Naive B cell (primary cell): ENCODE data around the gene LRP1-AS. TPM values are rescaled to one million over a fixed set of nuclear protein-coding genes. Genes with fewer than 3 reads are reported as not detected.

Experiments
- ATAC-seq, 2 donors: fragments of 150-1000 bp; cut with Tn5 transposase; 2 replicates each; pipeline ENCODE4 v1.10.0; 2021; ENCODE audit warnings: low read depth in 2 of 2, mild to moderate bottlenecking in 2 of 2, moderate library complexity in 2 of 2
- DNase-seq: peaks from one replicate; pipeline ENCODE4 v3.0.0; 2022
- H3K27ac Mint-ChIP-seq, 6 donors: one replicate each; pipeline ENCODE4 v1.8.0; 2020 to 2022; ENCODE audit warnings: mild to moderate bottlenecking in 6 of 6, mixed read lengths in 6 of 6, moderate library complexity in 5 of 6, inconsistent platforms in 2 of 6
- H3K27me3 Mint-ChIP-seq, 3 donors: one replicate each; pipeline ENCODE4 v1.8.0; 2021 to 2022; ENCODE audit warnings: mixed read lengths in 3 of 3, mild to moderate bottlenecking in 1 of 3
- H3K36me3 Mint-ChIP-seq, 2 donors: one replicate each; pipeline ENCODE4 v1.8.0; 2020 to 2022; ENCODE audit warnings: mixed read lengths in 2 of 2, inconsistent platforms in 1 of 2, mild to moderate bottlenecking in 1 of 2
- H3K4me1 Mint-ChIP-seq, 3 donors: one replicate each; pipeline ENCODE4 v1.8.0; 2020 to 2022; ENCODE audit warnings: mixed read lengths in 3 of 3, inconsistent platforms in 1 of 3, mild to moderate bottlenecking in 1 of 3, moderate library complexity in 1 of 3
- H3K4me3 Mint-ChIP-seq, 8 donors: one replicate each; pipeline ENCODE4 v1.8.0; 2020 to 2022; ENCODE audit warnings: mild to moderate bottlenecking in 8 of 8, mixed read lengths in 8 of 8, moderate library complexity in 8 of 8, inconsistent platforms in 2 of 8
- H3K9me3 Mint-ChIP-seq, 7 donors: one replicate each; pipeline ENCODE4 v1.8.0; 2020 to 2022; ENCODE audit warnings: mixed read lengths in 7 of 7, mild to moderate bottlenecking in 5 of 7, inconsistent platforms in 2 of 7, moderate library complexity in 1 of 7
- polyA plus RNA-seq, 6 donors: library from polyadenylated mRNA; unstranded; fragments of 300-500 nt; fragmentation: Illumina TruSeq; gene quantifications; one replicate each; pipeline ENCODE4 v1.2.3, GENCODE V29; 2021; ENCODE audit warnings: low read depth in 6 of 6

Gene LRP1-AS
- not detected for polyA plus RNA-seq

GRCh38 chr12:57146961-57147944, at the start of gene LRP1-AS:
Gene LRP1-AS, minus strand, starts transcription at chr12:57147619.
- H3K4me1 Mint-ChIP-seq, result no peaks in the 10 kb centered on the region
- DNase-seq (no peak), ATAC-seq (no peak)
- H3K36me3 Mint-ChIP-seq, result no peaks in the 10 kb centered on the region
- H3K4me3 Mint-ChIP-seq, result no peak within 1 kb of the TSS
- peak within 1 kb of the TSS in 3 of 6 donors; percentile 21 to 26 (median 22) for H3K27ac Mint-ChIP-seq
- peaks cover 0 to 5% (median 0%) of the 10 kb centered on the region in 3 donors for H3K27me3 Mint-ChIP-seq
- H3K9me3 Mint-ChIP-seq, result no peaks in the 10 kb centered on the region

- Mint-ChIP-seq H3K36me3 (no peaks in the 10 kb centered on the region), H3K4me3 (no peak overlapping the region), H3K9me3 (no peaks in the 10 kb centered on the region), H3K27ac (no peak overlapping the region), H3K27me3 (peaks cover under 1 to 13% (median 13%) of the 10 kb centered on the region in 3 donors), H3K4me1 (no peaks in the 10 kb centered on the region)
- ATAC-seq (no peak), DNase-seq (no peak)
Measured at GRCh38 chr12:57196956-57197355, 49.5 kb upstream of the LRP1-AS start.

- ATAC-seq, result no peak
- H3K27me3 Mint-ChIP-seq, result peaks cover 5 to 18% (median 14%) of the 10 kb centered on the region in 3 donors
- peak overlapping the region in 1 of 6 donors; percentile 69 for H3K27ac Mint-ChIP-seq
- no peak overlapping the region for H3K4me3 Mint-ChIP-seq
- DNase-seq, result no peak
- H3K9me3 Mint-ChIP-seq, result no peaks in the 10 kb centered on the region
- no peaks in the 10 kb centered on the region for H3K36me3 Mint-ChIP-seq
- peaks cover 0 to 5% (median 0%) of the 10 kb centered on the region in 3 donors for H3K4me1 Mint-ChIP-seq
Measured at GRCh38 chr12:57196439-57196838, 49.0 kb upstream of the LRP1-AS start.

GRCh38 chr12:57195611-57196371, 48.4 kb upstream of the LRP1-AS start:
- ATAC-seq (no peak), DNase-seq (no peak)
- Mint-ChIP-seq H3K27ac (peak overlapping the region in 1 of 6 donors; percentile 61), H3K4me1 (peaks cover 0 to 5% (median 0%) of the 10 kb centered on the region in 3 donors), H3K36me3 (no peaks in the 10 kb centered on the region), H3K27me3 (peaks cover 5 to 20% (median 14%) of the 10 kb centered on the region in 3 donors), H3K4me3 (no peak overlapping the region), H3K9me3 (no peaks in the 10 kb centered on the region)

GRCh38 chr12:57195186-57195585, 47.8 kb upstream of the LRP1-AS start:
- no peaks in the 10 kb centered on the region for H3K9me3 Mint-ChIP-seq
- ATAC-seq (no peak), DNase-seq (no peak)
- H3K4me1 Mint-ChIP-seq, result peaks cover 0 to 5% (median 0%) of the 10 kb centered on the region in 3 donors
- no peaks in the 10 kb centered on the region for H3K36me3 Mint-ChIP-seq
- peaks cover 5 to 20% (median 12%) of the 10 kb centered on the region in 3 donors for H3K27me3 Mint-ChIP-seq
- no peak overlapping the region for H3K4me3 Mint-ChIP-seq
- H3K27ac Mint-ChIP-seq, result no peak overlapping the region

- Mint-ChIP-seq H3K9me3 (no peaks in the 10 kb centered on the region), H3K4me1 (peaks cover 0 to 5% (median 0%) of the 10 kb centered on the region in 3 donors), H3K4me3 (no peak overlapping the region), H3K27me3 (peaks cover 5 to 20% (median 7%) of the 10 kb centered on the region in 3 donors), H3K27ac (no peak overlapping the region), H3K36me3 (no peaks in the 10 kb centered on the region)
- ATAC-seq, result no peak
- DNase-seq, result no peak
Measured at GRCh38 chr12:57194253-57194652, 46.8 kb upstream of the LRP1-AS start.

GRCh38 chr12:57193706-57194245, 46.4 kb upstream of the LRP1-AS start:
- H3K9me3 Mint-ChIP-seq, result no peaks in the 10 kb centered on the region
- H3K27me3 Mint-ChIP-seq, result peaks cover 5 to 20% (median 7%) of the 10 kb centered on the region in 3 donors
- no peak overlapping the region for H3K4me3 Mint-ChIP-seq
- ATAC-seq (no peak), DNase-seq (no peak)
- H3K36me3 Mint-ChIP-seq, result no peaks in the 10 kb centered on the region
- H3K4me1 Mint-ChIP-seq, result peaks cover 0 to 5% (median 0%) of the 10 kb centered on the region in 3 donors
- H3K27ac Mint-ChIP-seq, result no peak overlapping the region

GRCh38 chr12:57192920-57193319, 45.5 kb upstream of the LRP1-AS start:
- no peaks in the 10 kb centered on the region for H3K9me3 Mint-ChIP-seq
- no peak overlapping the region for H3K27ac Mint-ChIP-seq
- peaks cover 0 to 5% (median 0%) of the 10 kb centered on the region in 3 donors for H3K4me1 Mint-ChIP-seq
- no peak overlapping the region for H3K4me3 Mint-ChIP-seq
- DNase-seq (no peak), ATAC-seq (no peak)
- H3K36me3 Mint-ChIP-seq, result no peaks in the 10 kb centered on the region
- peaks cover 5 to 20% (median 7%) of the 10 kb centered on the region in 3 donors for H3K27me3 Mint-ChIP-seq

- no peak for ATAC-seq
- H3K36me3 Mint-ChIP-seq, result no peaks in the 10 kb centered on the region
Measured at GRCh38 chr12:57191410-57191809, 44.0 kb upstream of the LRP1-AS start.

GRCh38 chr12:57190821-57191220, 43.4 kb upstream of the LRP1-AS start:
- Mint-ChIP-seq H3K9me3 (no peaks in the 10 kb centered on the region), H3K4me1 (peaks cover 0 to 5% (median 0%) of the 10 kb centered on the region in 3 donors), H3K27me3 (peaks cover 5 to 12% (median 7%) of the 10 kb centered on the region in 3 donors), H3K36me3 (no peaks in the 10 kb centered on the region), H3K27ac (no peak overlapping the region), H3K4me3 (no peak overlapping the region)
- ATAC-seq (no peak), DNase-seq (no peak)

More at GRCh38 chr12:57191410-57191809, 44.0 kb upstream of the LRP1-AS start:
- peaks cover 5 to 17% (median 7%) of the 10 kb centered on the region in 3 donors for H3K27me3 Mint-ChIP-seq
- no peak overlapping the region for H3K27ac Mint-ChIP-seq
- H3K4me1 Mint-ChIP-seq, result peaks cover 0 to 5% (median 0%) of the 10 kb centered on the region in 3 donors
- no peak for DNase-seq
- no peaks in the 10 kb centered on the region for H3K9me3 Mint-ChIP-seq
- H3K4me3 Mint-ChIP-seq, result no peak overlapping the region

- Mint-ChIP-seq H3K4me3 (no peak overlapping the region), H3K27ac (no peak overlapping the region), H3K9me3 (no peaks in the 10 kb centered on the region), H3K27me3 (peaks cover 5 to 12% (median 7%) of the 10 kb centered on the region in 3 donors), H3K4me1 (peaks cover 0 to 5% (median 0%) of the 10 kb centered on the region in 3 donors), H3K36me3 (no peaks in the 10 kb centered on the region)
- ATAC-seq (no peak), DNase-seq (no peak)
Measured at GRCh38 chr12:57190037-57190436, 42.6 kb upstream of the LRP1-AS start.

- DNase-seq, result no peak
- Mint-ChIP-seq H3K4me1 (peaks cover 2 to 6% (median 3%) of the 10 kb centered on the region in 3 donors), H3K27me3 (peaks cover 5 to 12% (median 7%) of the 10 kb centered on the region in 3 donors), H3K36me3 (no peaks in the 10 kb centered on the region), H3K27ac (peak overlapping the region in 1 of 6 donors; percentile 15), H3K4me3 (no peak overlapping the region), H3K9me3 (no peaks in the 10 kb centered on the region)
- ATAC-seq, result no peak
Measured at GRCh38 chr12:57188090-57188425, 40.6 kb upstream of the LRP1-AS start.
